ENCODE data around the gene ANKLE2. TPM values are rescaled to one million over a fixed set of nuclear protein-coding genes. Genes with fewer than 3 reads are reported as not detected.
"Not testable (repeated sequence)": the region's sequence is repeated elsewhere in the genome, so short reads cannot be mapped to it uniquely, and the experiment has no call there.

ANKLE2 gene
- polyA plus RNA-seq (ENCODE audit: insufficient read length), result 46.1 TPM

DNA sequence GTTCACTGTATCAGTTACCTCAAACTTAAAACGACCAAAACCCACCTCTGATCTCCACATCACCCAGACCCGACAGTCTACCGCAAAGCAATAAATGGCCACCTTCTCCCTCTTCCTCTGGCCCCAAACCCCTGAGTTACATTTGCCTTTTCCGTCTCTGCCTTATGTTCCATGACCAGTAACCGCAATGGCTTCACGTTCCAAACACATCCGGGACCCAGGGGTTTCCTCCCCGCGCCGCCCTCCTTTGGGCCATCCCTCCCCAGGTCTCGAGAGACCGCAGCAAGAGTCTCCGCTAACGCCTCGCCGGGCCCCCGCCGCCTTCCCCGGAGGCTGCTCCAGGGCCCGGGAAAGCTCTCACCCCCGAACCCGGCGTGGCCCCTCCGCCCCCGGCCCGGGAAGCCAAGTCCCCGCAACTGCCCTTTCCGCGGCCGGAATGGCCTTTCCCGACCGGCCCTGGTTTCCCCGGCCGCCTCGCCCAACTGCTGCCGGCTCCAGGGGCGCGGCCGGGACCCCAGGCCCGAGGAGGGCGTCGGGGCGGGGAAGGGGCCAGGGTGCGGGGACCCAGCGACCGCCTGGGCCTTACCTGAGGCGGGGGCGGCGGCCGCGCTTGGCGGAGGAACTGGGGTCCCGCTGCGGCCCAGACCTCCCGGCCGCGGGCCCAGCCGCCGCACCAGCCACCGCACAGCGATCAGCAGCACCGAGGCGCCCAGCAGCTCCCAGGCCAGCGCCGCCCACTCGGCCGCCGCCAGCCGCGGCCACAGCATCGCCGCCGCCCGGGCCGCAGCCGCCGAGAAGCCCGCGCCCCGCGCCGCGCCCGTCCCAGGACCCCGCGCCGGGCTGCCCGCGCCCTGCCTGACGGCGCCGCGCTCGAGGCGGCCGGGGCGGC is at the start of gene ANKLE2:
TSS of gene ANKLE2 (minus strand) at position 801 of the 889 bp plus-strand sequence. CDS start at position 767, 34 bp downstream.
- DNase-seq (ENCODE audit: low read depth), result no peak

DNA sequence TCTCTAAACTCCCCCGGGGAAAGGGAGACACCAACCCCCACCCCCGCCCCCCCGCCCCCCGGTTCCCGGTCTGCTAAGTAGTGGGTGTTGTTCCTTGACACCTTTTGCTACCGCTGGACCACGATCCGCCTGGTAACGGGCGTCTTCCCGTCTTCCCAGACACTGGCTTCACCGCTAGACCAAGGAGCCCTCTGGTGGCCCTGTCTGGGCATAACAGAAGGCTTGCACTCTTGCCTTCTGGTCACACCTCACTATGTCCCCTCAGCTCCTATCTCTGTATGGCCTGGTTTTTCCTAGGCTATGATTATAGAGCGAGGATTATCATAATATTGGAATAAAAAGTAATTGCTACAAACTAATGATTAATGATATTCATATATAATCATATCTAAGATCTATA is 47.8 kb upstream of the ANKLE2 start:
- DNase-seq (ENCODE audit: low read depth), result not testable (repeated sequence)

DNA sequence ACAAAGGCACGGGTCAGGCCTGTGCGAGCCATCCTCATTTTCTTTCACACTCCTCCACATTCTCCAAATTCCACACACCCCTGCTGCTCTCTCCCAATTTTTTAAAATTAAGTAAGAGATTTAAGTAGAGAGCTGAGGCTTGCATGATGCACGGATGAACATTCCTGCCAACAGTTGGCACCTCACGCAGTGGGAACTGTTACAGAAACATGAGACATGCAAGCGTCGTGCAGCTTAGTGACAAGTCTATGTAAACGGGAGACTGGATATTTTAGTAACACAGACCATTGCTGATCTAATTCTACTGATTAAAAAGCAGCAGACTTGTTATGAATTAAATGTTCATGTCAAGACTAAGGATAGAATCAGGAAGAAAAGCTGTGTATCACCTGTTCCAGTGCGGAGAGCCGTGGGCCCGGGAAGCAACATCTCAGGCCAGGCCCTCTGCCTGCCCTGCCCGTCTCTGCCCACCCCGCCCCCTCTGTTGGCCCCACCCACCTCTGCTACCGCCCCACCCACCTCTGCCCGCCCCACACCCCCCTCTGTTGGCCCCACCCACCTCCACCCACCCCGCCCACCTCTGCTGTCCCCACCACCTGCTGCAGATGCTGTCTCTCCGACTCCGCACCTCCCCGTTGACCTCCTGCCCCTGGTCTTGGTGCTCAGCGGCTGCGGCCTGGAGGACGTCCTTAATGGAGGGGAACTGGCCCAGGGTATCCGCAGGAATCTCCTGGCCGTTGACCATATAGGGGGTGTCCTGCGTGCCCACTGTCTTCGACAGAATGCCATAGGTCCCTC is 45.9 kb upstream of the ANKLE2 start:
- no peak for DNase-seq (ENCODE audit: low read depth)

DNA sequence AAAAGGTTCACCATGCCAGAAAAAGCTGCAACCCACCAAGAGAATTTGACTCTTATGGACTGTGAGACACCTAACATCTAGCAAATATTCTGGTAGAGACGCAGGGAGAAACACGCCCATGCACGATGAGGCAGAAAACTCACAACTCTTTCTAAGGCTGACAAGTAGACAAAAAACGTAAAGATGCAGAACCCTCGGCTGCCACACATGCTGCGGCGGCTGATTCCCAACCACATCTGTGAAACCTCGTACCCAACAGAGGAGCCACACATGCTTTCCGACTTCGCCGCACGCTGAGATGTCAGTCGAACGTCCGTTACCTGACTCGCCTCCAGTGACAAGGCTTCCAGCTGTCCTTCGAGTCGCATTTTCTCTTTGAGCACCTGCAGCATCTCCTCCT is 45.2 kb upstream of the ANKLE2 start:
- DNase-seq (ENCODE audit: low read depth), result no peak

DNA sequence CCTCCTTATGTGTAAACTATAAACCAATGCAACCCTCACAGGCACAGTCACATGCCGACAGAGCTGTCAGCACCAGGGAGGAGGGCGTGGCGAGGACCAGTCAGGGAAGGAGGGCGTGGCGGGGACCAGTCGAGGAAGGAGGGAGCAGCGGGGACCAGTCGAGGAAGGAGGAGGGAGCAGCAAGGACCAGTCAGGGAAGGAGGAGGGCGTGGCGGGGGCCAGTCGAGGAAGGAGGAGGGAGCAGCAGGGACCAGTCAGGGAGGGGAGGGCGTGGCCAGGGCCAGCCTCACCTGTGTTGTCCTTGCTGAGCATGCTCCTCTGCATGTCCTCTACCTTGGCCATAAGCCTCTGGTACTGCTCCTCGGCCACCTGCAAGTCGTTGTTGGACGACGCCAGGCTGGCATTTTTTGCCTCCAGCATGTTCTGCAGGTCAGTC is 42.8 kb upstream of the ANKLE2 start:
- no peak for DNase-seq (ENCODE audit: low read depth)

DNA sequence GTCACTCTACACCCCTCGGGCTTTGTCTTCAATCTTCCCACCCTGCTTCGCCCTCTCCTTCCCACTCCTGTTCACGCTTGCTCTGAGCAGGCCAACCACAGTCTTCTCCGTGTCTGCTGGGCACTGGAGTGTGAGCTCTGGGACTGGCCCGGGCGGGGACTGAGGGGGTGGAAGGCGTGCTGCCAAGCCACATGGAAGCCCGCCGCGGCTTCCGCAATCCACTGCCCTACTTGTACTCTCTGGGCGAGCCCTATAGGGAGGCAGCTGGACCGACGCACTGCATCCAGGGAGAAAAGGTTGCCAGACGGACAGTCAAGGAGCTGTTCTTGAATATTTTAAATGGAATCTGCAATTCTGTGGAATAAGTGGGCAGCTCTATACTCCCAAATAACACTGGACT is 42.3 kb upstream of the ANKLE2 start:
- DNase-seq (ENCODE audit: low read depth), result no peak

DNA sequence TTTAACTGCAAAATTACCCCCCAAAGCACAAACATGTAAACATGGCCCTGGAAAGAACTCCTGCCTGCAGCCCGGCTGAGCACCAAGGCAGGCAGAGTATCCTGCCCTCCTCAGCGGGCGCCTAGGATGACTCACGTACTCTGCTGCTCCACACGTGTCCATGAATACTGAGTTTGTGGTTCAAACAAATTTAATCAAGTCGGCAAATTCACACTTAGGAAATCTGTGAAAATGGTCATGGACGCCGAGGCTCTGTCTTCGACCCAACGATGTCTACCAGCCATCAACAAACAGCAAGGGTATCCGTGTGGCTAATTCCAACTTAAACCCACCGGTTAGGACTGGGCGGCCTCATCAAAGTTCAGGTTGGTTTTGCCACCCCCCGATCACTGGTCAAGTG is 41.5 kb upstream of the ANKLE2 start:
- DNase-seq (ENCODE audit: low read depth), result no peak

DNA sequence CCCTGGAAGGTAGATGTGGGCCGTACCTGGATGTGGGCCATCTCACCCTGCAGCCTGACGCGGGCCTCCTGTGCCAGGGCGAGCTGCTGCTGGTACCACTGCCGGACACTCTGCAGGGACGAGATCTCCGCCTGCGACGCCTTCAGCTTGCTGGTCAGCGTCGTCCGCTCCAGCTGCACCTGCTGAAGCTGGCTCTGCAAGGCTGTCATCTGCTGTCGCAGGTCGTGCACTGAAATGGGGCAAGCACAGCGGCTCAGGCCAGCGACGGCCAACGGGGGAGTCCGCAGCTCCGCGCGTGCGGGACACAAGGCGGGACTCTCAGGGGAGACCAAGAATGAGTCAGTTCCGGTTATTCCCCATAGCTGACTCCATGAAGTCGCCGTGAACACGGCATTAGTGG is 40.1 kb upstream of the ANKLE2 start:
- DNase-seq (ENCODE audit: low read depth), result no peak

DNA sequence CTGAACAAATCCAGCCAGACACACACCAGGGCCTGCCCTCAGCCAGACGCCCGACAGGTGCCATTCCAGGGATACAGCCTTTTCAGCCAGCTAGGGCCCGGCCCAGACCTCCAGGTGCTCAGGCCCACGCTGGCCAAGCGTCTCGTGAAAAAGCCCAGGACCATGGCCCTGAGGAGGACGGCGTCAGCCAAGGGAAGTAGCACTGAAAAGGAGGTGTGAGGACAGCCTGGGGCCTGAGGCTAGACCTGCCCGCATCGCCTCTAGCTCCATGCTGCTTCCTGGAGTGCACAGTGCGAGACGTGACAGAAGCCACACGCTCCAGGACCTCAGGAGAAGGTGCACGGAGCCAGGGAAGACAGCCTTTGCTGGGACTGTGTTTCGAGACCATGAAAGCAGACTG is 37.2 kb upstream of the ANKLE2 start:
- no peak for DNase-seq (ENCODE audit: low read depth)

DNA sequence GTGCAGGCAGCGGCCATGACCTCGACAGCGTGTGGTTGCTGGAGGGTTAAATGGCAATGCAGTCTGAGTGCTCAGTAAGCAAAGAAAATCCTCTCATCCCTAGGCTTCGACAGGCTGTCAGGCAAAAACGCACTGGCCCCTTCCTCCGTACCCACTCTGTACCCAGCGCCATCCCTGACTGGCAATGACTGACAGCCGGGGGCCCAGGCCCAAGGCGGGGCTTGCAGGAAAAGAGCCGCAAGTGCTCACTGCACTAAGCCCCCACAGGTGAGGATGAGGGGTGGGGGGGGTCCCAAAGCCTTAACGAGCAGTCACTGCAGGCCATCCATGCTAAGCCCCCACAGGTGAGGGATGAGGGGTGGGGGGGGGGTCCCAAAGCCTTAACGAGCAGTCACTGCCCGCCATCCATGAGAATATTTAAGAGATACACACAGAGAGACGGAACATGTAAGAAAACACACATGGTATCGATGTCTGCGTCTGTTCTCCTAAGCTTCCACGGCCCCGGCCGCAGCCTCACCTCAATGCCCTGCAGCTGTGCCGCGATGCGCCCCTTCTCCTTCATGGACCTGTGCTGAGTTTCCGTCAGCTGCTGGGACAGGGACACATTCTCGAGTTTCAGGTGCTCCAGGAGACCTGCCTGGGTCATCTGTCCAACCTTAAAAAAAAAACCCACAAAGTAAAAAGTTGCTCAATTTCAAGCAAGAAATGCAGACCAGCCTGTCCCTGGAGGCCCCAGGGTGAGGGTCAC is 36.4 kb upstream of the ANKLE2 start:
- no peak for DNase-seq (ENCODE audit: low read depth)

DNA sequence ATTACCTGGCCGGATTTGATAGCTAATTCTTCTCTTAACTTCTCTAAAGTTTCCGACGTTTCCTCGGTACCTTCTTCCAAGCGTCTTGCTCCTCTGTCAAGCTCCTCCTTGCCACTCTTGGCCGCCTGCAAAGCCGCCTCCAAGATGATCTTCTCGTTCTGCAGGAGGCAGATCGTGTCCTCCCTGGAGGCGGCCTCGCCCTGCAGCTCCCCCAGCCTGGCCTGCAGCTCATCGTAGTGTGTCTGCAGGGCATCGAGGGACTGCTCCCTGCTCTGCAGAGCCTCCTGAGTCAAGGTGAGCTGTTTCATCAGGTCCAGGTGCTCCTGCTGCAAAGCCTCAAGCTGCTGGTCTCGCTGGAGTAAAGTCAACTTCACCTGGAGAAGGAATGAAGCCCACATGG is 34.2 kb upstream of the ANKLE2 start:
- no peak for DNase-seq (ENCODE audit: low read depth)

DNA sequence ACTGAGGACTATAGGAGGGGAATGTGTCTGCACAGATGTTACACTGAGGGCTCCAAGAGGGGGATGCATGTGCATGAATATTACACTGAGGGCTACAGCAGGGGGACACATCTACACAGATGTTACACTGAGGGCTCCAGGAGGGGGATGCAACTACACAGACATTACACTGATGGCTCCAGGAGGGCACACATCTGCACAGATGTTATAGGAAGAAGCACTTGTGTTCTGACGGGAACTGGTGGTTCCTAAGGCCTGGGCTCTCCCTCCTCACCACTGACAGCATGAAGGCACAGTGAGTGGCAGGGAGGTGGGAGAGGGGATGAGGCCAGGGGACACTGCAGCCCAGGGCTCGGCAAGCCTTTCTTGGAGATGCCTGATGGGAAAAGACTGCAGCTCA is 30.3 kb upstream of the ANKLE2 start:
- DNase-seq (ENCODE audit: low read depth), result not testable (repeated sequence)

DNA sequence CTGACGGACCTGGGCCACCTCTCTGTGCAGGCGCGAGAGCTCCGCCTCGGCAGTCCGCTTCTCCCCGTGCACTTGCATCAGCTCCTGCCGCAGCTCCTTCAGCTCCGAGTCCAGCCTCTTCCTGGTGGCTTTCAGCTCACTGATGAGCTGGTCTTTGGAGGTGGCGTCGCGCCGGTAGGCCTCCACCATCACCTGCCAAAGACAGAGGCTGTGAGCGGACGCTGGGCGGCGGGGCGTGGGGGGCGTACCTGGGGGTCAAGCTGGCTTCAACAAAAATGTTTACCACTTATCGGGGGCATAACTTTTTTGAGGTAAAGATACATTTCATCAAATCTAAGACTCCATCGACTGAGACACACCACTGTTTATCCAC is 27.5 kb upstream of the ANKLE2 start:
- no peak for DNase-seq (ENCODE audit: low read depth)

DNA sequence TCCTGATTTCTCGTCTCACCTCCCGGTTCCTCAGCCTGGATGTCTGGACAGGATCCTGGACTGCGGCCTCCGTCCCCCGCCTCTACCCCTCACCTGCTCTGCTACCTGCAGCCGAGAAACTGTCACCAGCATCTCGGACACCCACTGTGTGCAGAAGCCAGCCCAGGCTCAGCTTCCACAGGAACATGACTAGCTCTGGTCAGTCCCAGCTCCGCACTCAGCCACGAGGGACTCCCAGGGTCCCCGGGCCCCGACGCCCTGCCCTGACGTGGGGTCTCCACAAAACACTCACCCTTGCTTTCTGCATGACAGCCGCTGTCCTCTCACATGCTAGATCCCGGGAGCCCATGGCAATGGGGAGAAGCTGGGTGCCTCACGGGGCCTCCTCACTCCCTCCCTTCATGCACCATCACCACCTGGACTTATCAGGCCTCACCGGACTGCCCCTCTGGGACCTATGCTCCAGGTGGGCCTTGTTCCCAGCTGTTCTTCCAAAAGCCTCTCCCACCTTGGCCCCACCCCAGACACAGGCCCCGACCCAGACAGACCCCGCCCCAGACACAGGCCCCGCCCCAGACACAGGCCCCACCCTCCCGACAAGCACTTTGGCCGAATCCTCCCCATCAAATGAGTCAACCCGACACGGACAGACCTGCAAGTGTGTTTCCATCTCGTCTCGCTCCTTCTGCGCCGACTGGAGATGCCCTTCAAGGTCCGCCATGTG is 26.9 kb upstream of the ANKLE2 start:
- no peak for DNase-seq (ENCODE audit: low read depth)

DNA sequence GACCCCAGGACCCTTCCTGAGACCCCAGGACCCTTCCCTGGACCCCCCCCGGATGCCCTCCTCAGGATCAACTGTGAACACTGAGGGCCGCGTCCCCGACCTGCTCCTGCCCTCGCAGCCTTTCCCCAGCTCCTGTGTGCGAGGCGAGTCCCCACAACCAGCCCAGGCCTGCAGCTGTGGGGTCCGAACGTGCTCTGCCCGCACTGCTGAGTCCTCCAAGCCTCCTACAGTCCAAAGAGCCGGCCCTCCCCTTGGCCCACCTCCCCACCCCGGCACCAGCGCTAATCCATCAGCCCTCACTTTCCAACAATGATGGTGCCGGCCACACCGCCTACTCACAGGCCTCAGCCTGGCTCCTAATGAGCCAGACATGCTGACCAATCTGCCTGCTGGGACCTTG is 26.2 kb upstream of the ANKLE2 start:
- DNase-seq (ENCODE audit: low read depth), result no peak

DNA sequence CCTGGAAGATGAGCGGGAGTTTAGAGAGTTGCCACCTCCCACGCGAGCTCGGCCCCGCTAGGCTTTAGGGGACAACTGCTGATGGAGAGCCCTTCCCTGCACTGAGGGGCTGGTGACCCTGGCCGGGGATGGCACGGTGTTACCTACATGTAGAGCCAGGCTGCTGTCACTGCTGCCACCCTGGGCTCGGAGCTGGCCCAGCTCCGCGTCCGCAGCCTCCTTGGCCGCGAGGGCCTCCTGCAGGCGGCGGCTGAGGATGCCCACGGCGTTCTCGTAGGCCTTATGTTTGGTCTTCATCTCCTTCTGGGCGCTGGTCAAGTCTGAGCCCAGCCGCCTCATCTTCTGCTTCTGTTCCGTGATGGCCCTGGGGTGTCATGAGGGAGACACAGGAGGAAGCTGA is 24.6 kb upstream of the ANKLE2 start:
- DNase-seq (ENCODE audit: low read depth), result no peak

DNA sequence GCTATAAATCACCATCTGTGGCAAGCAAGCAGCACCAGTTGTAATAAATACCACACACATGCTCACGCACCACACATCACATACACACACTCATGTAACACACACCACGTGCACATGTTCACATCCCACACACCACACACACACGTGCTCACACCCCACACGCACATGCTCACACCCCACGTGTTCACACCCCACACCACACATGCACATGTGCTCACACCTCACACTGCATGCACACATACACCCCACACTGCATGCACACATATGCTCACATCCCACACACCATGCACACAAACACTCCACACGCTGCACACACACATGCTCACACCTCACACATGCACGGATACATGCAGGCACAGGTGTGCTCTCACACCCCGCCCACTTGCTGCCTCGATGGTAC is 22.9 kb upstream of the ANKLE2 start:
- no peak for DNase-seq (ENCODE audit: low read depth)

DNA sequence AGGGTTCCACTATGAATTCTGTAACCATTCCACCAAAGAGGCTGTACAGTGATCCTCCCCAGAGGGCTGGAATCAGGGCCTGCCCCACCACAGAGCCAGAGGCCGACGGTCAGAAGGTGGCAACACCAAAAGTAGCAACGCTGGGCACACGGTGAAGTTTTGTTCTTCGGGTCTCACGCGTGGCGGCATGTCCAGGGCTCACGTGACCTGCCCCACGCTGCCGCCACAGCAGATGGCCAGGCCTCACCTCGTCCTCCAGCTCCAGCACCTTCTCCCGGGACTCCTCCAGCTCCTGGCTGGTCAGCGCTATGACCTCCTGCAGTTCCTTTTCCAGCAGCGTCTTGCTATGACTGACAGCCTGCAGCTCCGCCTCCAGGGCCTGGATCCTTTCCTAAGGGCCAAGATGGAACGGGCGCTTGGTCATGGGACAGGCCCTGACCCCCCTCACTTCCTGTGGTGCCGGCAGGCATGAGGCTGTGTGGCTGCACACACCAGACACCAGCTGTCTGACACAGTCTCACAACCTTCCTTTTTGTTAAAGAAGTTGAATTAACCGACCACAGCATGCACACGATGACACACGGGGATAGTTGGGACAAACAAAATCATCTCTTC is 22.4 kb upstream of the ANKLE2 start:
- DNase-seq (ENCODE audit: low read depth), result no peak

DNA sequence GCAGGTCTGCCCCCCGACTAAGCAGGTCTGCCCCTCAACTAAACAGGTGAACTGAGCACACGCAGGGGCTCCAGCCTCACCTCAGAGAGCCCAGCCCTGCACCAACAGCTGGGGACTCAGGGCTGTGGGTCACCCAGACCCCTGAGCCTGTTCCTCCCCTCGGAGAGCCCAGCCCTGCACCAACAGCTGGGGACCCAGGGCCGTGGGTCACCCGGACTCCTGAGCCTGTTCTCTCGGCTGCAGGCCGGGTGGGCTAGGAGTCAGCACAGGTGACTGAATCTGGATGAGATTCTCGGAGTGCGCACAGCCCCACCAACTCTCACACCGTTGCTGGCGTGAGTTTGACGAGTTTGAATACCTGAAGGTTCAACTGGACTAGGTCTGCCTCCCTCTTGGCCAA is 20.3 kb upstream of the ANKLE2 start:
- no peak for DNase-seq (ENCODE audit: low read depth)

DNA sequence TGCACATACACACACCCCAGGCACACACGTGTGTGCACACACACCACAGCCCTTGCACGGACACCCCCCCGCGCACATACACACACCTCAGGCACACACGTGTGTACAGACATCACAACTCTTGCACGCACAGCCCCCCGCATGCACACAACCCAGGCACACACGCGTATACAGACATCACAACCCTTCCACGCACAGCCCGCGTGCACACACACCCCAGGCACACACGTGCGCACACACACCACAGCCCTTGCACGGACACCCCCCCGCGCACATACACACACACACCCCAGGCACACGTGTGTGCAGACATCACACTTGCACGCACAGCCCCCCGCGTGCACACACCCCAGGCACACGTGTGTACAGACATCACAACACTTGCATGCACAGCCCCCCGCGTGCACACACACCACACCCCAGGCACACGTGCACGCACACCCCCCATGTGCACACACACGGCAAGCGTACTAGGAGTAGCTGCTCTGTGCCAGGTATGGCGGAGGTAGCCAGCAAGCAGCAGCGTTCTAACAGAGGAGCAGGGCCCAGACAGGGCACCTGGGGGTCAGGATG is 18.2 kb upstream of the ANKLE2 start:
- DNase-seq (ENCODE audit: low read depth), result no peak

DNA sequence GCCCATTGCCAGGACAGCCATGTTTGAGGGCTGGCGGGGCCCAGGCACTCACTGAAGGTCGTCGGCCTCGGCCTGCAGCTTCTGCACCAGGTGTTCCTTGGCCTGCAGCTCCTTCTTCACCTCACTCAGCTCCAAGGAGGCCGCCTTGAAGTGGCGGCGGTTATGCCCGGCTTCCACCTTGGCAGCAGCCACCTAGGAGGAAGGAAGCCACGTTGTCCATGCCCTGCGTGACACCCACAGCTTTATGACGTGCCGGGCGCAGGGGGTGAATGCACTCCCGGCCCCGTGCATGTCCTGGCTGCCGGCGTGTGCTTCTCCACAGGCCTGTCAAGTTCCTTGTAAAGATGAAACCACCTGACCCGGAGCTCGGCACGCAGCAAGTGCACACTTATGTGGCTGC is 16.0 kb upstream of the ANKLE2 start:
- no peak for DNase-seq (ENCODE audit: low read depth)

Data from forelimb muscle (tissue), 1 donor.